Keratinocyte (primary cell): Measurements from ENCODE around the gene KLF2.

Experiments used
- EZH2 ChIP-seq: IDR thresholded peaks from one replicate; pipeline ENCODE4 v1.6.1; 2012; ENCODE audit warnings: inconsistent platforms, mild to moderate bottlenecking, low read length, moderate library complexity
- TF ChIP-seq, protein P1 (sequence below), 3 experiments: IDR thresholded peaks in 1 of 3; conservative IDR thresholded peaks in 1 of 3; optimal IDR thresholded peaks in 1 of 3; 2 replicates in 2 of 3; 3 replicates in 1 of 3; pipeline versions ENCODE3 to v1.5.1; 2011; ENCODE audit warnings: low read length in 3 of 3, mild to moderate bottlenecking in 3 of 3, moderate library complexity in 2 of 3, control low read depth in 1 of 3, inconsistent platforms in 1 of 3; ENCODE audit not compliant: insufficient read depth in 2 of 3; ENCODE audit errors: extremely low read depth in 1 of 3

DNA sequence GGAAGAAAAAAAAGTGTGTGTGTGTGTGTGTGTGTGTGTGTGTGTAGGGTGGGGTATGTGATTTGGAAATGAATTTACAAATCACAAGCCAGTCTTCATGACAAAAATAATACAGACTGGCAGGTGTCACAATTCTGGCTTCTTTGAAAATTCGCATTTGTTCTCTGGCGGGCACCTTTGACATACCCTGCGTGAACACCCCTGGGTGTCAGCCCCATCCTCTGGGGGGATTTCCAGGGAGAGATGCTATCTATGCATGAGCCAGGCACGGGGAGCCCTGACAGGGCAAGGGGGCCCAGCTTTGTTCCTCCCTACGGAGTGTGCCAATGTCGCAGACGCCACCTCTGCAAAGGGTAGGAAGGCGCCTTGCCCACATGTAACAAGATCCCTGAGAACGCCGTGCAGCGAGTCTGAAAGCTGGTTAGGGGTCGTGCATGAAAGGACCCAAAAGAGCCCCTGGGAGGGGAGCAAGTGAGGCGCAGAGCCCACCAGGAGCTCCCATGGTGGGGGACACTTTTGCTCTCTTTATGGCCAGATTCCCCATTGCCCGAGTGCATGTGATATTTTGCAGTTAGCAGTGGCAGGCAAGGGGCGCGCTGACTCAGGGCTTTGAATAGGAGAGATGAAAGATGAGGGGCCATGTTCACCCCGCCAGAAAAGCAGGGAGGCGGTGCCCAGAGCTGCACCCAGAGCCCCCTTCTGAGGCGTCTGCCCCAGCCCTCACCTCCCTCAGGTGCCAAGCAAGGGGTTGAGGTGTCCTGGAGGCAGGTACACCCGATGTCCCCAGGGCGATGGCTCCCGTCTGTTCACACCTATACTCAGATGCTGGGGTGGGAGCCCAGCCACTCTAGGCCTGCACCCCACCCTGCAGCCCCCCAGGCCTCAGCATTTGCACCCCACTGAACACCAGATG, 45.3 kb downstream of the KLF2 start:
- TF ChIP-seq, protein P1, sequence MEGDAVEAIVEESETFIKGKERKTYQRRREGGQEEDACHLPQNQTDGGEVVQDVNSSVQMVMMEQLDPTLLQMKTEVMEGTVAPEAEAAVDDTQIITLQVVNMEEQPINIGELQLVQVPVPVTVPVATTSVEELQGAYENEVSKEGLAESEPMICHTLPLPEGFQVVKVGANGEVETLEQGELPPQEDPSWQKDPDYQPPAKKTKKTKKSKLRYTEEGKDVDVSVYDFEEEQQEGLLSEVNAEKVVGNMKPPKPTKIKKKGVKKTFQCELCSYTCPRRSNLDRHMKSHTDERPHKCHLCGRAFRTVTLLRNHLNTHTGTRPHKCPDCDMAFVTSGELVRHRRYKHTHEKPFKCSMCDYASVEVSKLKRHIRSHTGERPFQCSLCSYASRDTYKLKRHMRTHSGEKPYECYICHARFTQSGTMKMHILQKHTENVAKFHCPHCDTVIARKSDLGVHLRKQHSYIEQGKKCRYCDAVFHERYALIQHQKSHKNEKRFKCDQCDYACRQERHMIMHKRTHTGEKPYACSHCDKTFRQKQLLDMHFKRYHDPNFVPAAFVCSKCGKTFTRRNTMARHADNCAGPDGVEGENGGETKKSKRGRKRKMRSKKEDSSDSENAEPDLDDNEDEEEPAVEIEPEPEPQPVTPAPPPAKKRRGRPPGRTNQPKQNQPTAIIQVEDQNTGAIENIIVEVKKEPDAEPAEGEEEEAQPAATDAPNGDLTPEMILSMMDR (optimal IDR thresholded peaks at IDR 0.05 in 1 of 3, IDR thresholded peaks at IDR 0.05 in 1 of 3, conservative IDR thresholded peaks at IDR 0.05 in 1 of 3; ENCODE audit: extremely low read depth in 1 of 3, insufficient read depth in 2 of 3, low read length in 3 of 3): no peak
- no peak for TF ChIP-seq EZH2
